Thoracic aorta (tissue), 2 donors: Measurements from ENCODE around the gene USP36. TPM values are rescaled to one million over a fixed set of nuclear protein-coding genes. Genes with fewer than 3 reads are reported as not detected.
"Not testable (repeated sequence)": the region's sequence is repeated elsewhere in the genome, so short reads cannot be mapped to it uniquely, and the experiment has no call there.

Experiments used
- ATAC-seq: fragments of 150-250 bp; one replicate; pipeline ENCODE4 v1.8.0; 2017; ENCODE audit warnings: low read depth; ENCODE audit not compliant: insufficient number of reproducible peaks, low FRiP score
- DNase-seq: peaks from one replicate; pipeline ENCODE4 v3.0.0-alpha.2; 2020; ENCODE audit warnings: low spot score
- H3K27ac ChIP-seq, 2 donors: fragments of 200-600 bp; sonication (generic); 1 replicate in 1 of 2; 2 replicates in 1 of 2; pipeline ENCODE4 v1.5.1; 2016; ENCODE audit warnings: mild to moderate bottlenecking in 2 of 2, moderate library complexity in 2 of 2
- H3K27me3 ChIP-seq: fragments of 200-600 bp; sonication (generic); replicated peaks from 2 replicates; pipeline ENCODE4 v1.6.0; 2016; ENCODE audit warnings: mild to moderate bottlenecking; ENCODE audit not compliant: insufficient read depth
- H3K36me3 ChIP-seq: fragments of 200-600 bp; sonication (generic); one replicate; pipeline ENCODE4 v1.5.1; 2016
- H3K4me1 ChIP-seq, 2 donors: fragments of 200-600 bp; sonication (generic); 1 replicate in 1 of 2; 2 replicates in 1 of 2; pipeline versions ENCODE4 v1.5.1 to v1.6.0; 2016; ENCODE audit warnings: low read depth in 2 of 2, mild to moderate bottlenecking in 1 of 2; ENCODE audit not compliant: control insufficient read depth in 1 of 2
- H3K4me3 ChIP-seq: fragments of 200-600 bp; sonication (generic); 2 replicates; pipeline ENCODE4 v1.5.1; 2016; ENCODE audit warnings: mild to moderate bottlenecking
- H3K9me3 ChIP-seq: fragments of 200-600 bp; sonication (generic); 2 replicates; pipeline ENCODE4 v1.5.1; 2016
- total RNA-seq, 2 donors: library from RNA; depleted of rRNA; stranded (reverse); fragments of >200 nt; gene quantifications; one replicate each; pipeline versions ENCODE4 v1.1.0 to v1.2.3, GENCODE V29; 2016
- TF ChIP-seq, protein P1 (sequence below): fragments of 200-600 bp; sonication (generic); IDR thresholded peaks from one replicate; pipeline ENCODE4 v1.5.1; 2019; ENCODE audit warnings: antibody characterized with exemption

The USP36 gene
- total RNA-seq, 2 donors from 2014 or later, result 40.3 to 95.9 TPM

DNA sequence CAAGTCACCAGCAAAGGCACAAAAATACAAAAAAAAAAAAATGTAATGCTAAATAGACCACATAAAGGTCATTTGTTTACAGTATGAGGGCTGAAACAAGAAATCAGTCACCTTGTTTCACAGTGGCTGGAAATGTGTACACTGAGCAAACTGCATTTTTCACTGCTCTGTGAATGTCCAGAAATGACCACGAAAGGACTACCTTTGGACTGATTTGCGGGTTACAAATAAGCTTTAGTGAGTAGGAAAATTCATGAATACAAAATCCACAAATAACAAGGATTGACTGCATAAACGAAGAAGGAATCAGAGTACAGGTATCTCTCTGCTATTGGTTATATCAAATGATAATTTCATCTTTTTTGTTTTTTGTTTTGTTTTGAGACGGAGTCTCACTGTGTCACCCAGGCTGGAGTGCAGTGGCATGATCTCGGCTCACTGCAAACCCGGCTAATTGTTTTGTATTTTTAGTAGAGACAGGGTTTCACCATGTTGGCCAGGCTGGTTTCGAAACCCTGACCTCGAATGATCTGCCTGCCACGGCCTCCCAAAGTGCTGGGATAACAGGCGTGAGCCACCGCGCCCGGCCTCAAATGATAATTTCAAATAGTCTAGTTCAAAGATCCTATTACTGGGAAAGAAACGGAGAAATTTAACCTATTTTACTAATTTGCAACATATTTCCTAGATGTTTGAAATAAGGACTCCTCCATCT lies 89.0 kb downstream of the USP36 start:
- Histone ChIP-seq H3K27ac (no peak overlapping the region), H3K4me1 (peaks cover 0 to 14% of the 10 kb centered on the region in 2 donors), H3K36me3 (no peaks in the 10 kb centered on the region), H3K4me3 (no peak overlapping the region), H3K27me3 (no peaks in the 10 kb centered on the region), H3K9me3 (no peaks in the 10 kb centered on the region)
- DNase-seq (no peak), ATAC-seq (no peak)
- TF ChIP-seq, protein P1, sequence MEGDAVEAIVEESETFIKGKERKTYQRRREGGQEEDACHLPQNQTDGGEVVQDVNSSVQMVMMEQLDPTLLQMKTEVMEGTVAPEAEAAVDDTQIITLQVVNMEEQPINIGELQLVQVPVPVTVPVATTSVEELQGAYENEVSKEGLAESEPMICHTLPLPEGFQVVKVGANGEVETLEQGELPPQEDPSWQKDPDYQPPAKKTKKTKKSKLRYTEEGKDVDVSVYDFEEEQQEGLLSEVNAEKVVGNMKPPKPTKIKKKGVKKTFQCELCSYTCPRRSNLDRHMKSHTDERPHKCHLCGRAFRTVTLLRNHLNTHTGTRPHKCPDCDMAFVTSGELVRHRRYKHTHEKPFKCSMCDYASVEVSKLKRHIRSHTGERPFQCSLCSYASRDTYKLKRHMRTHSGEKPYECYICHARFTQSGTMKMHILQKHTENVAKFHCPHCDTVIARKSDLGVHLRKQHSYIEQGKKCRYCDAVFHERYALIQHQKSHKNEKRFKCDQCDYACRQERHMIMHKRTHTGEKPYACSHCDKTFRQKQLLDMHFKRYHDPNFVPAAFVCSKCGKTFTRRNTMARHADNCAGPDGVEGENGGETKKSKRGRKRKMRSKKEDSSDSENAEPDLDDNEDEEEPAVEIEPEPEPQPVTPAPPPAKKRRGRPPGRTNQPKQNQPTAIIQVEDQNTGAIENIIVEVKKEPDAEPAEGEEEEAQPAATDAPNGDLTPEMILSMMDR, result no peak

DNA sequence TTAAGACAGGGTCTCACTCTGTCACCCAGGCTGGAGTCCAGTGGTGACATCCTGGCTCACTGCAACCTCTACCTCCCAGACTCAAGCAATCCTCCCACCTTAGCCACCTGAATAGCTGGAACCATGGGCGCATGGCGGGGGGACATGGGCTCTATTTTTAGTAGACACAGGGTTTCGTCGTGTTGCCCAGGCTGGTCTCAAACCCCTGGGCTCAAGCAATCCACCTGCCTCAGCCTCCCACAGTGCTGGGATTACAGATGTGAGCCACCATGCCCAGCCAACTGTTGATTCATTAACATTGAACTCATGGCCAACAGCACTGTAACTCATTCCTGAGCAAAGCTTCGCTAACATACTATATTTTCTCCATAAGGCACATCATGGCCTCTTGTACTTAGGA lies 89.6 kb downstream of the USP36 start:
- DNase-seq, H3K36me3 ChIP-seq: not testable (repeated sequence)

DNA sequence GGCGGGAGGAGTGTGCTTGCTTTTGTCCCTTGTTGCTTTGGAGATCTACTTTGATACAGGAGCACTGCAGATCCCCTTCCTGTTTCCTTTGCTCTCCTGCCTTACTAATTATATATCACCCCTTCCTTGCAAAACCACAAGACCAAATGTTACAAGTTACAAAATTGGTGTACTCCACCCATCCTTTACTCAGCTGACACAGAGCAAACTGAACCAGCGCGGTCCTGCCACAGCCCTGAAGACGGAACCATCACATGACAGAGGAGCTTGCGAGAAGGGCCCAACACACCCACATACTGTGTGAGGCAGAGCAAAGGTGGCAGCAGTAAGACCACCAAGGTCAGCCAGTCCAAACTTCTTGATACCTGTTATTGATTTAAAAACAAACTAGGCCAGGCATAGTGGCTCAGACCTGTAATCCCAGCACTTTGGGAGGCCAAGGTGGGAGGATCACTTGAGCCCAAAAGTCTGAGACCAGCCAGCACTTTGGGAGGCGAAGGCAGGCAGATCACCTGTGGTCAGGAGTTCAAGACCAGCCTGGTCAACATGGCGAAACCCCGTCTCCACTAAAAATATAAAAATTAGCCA lies 91.8 kb downstream of the USP36 start:
- Histone ChIP-seq H3K4me1 (peaks cover 7 to 15% of the 10 kb centered on the region in 2 donors), H3K9me3 (no peaks in the 10 kb centered on the region), H3K27ac (peak overlapping the region in 1 of 2 donors; percentile 39), H3K36me3 (no peaks in the 10 kb centered on the region), H3K4me3 (no peak overlapping the region), H3K27me3 (no peaks in the 10 kb centered on the region)
- TF ChIP-seq, protein P1, result no peak
- DNase-seq (no peak), ATAC-seq (peak; percentile 47)

More for the DNA sequence above, 89.6 kb downstream of the USP36 start:
- not testable (repeated sequence) for H3K27me3 ChIP-seq, H3K4me3 ChIP-seq, ATAC-seq, H3K27ac ChIP-seq, H3K9me3 ChIP-seq
- peaks cover 0 to 15% of the 10 kb centered on the region in 2 donors for H3K4me1 ChIP-seq

DNA sequence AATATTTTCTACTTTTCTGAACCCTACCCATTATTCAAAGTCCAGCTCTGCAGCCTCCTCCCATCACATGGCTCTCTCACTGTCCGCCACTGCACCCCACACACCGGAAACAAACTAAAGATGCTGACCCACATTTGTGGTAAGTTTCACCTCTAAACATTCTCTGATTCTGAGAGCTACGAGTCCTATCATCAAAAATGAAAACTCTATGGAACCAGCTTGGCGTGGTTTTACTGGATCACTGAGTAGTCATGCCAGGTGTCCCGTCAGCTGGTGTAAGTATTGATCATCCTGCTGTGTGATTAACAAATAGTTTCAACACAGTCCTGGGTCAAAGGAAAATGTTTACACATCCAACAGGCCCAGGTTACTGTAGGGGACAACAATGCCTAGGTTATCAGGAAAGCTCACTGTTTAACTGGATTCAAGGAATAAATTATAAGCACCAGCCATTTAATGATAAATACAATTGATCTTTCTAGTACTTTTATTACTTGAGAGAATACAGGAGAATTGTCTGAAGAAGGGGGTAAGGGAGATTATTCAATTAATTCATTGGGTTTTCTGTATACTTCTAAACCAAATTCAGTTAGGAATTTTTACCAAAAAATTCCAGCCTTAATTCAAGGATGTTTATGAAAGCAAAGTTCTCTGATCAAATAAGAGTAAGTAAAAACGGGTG lies 92.4 kb downstream of the USP36 start:
- peaks cover 7 to 15% of the 10 kb centered on the region in 2 donors for H3K4me1 ChIP-seq
- no peak for ATAC-seq
- H3K27ac ChIP-seq, result peak overlapping the region in 1 of 2 donors; percentile 31

DNA sequence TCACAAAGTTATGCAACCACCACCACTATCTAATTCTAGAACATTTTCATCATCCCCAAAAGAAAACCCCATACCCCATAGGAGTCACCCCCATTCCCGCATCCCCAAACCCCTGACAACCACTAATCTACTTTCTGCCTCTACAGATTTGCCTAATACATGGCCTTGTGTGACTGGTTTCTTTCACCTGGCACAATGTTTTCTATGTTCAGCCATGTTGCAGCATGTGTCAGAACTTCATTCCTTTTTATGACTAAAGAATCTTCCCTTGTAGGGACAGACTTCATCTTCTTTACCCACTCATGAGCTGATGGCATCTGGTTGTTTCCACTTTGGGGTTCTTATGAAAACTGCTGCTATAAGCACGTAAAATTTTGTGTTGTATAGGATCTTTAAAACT lies 93.1 kb downstream of the USP36 start:
- no peaks in the 10 kb centered on the region for H3K27me3 ChIP-seq
- TF ChIP-seq, protein P1, result no peak
- no peak for ATAC-seq

More for the DNA sequence above, 92.4 kb downstream of the USP36 start:
- TF ChIP-seq, protein P1, result no peak
- no peaks in the 10 kb centered on the region for H3K27me3 ChIP-seq
- peak overlapping the region; percentile 16 for H3K4me3 ChIP-seq
- no peaks in the 10 kb centered on the region for H3K36me3 ChIP-seq
- no peak for DNase-seq
- H3K9me3 ChIP-seq, result no peaks in the 10 kb centered on the region

More for the DNA sequence above, 93.1 kb downstream of the USP36 start:
- no peak for DNase-seq
- peak overlapping the region in 1 of 2 donors; percentile 31 for H3K27ac ChIP-seq
- H3K4me3 ChIP-seq, result no peak overlapping the region
- no peaks in the 10 kb centered on the region for H3K36me3 ChIP-seq
- H3K4me1 ChIP-seq, result peaks cover 7 to 15% of the 10 kb centered on the region in 2 donors
- H3K9me3 ChIP-seq, result no peaks in the 10 kb centered on the region
